ENCODE measurements around the gene AATK.

The AATK gene

GRCh38 chr17:81111066-81111465, 55.0 kb downstream of the AATK start:
- DNase-seq: no peak

GRCh38 chr17:81110488-81111040, 55.5 kb downstream of the AATK start:
- no peak for DNase-seq

- no peak for DNase-seq
Observed at GRCh38 chr17:81109957-81110356, 56.1 kb downstream of the AATK start.

- no peak for DNase-seq
Observed at GRCh38 chr17:81108220-81108619, 57.8 kb downstream of the AATK start.

- no peak for DNase-seq
Observed at GRCh38 chr17:81106716-81107115, 59.3 kb downstream of the AATK start.

- DNase-seq: no peak
Observed at GRCh38 chr17:81103379-81103778, 62.6 kb downstream of the AATK start.

- DNase-seq: no peak
Observed at GRCh38 chr17:81102869-81103268, 63.2 kb downstream of the AATK start.

- no peak for DNase-seq
Observed at GRCh38 chr17:81102352-81102751, 63.7 kb downstream of the AATK start.

GRCh38 chr17:81101614-81102306, 64.3 kb downstream of the AATK start:
- peak; percentile 62 for DNase-seq

- no peak for DNase-seq
Observed at GRCh38 chr17:81100668-81101067, 65.4 kb downstream of the AATK start.

GRCh38 chr17:81099888-81100287, 66.1 kb downstream of the AATK start:
- no peak for DNase-seq

- no peak for DNase-seq
Observed at GRCh38 chr17:81097943-81098308, 68.1 kb downstream of the AATK start.

GRCh38 chr17:81097134-81097942, 68.7 kb downstream of the AATK start:
- no peak for DNase-seq

- no peak for DNase-seq
Observed at GRCh38 chr17:81096741-81097133, 69.3 kb downstream of the AATK start.

- no peak for DNase-seq
Observed at GRCh38 chr17:81095383-81095762, 70.6 kb downstream of the AATK start.

- DNase-seq: peak; percentile 58
Observed at GRCh38 chr17:81094509-81095382, 71.3 kb downstream of the AATK start.

GRCh38 chr17:81093619-81094508, 72.2 kb downstream of the AATK start:
- no peak for DNase-seq

- no peak for DNase-seq
Observed at GRCh38 chr17:81092518-81093095, 73.4 kb downstream of the AATK start.

- no peak for DNase-seq
Observed at GRCh38 chr17:81091774-81092517, 74.1 kb downstream of the AATK start.

GRCh38 chr17:81091154-81091553, 74.9 kb downstream of the AATK start:
- no peak for DNase-seq
